HL-60/S4 treated with phorbol 12-myristate 13-acetate at 8.2 ng/mL for 4 days and 3 days (cell line): ENCODE measurements around the gene NFIX.

Experiments
- in situ Hi-C: fragments of 300-500 bp; cut with MboI; formaldehyde crosslinking; loops from 2 replicates; pipeline ENCODE4 v1.15.0; 2022; ENCODE audit warnings: low sequenced_read_pairs

Gene NFIX

GRCh38 chr19:13117772-13118423, 122.6 kb downstream of the NFIX start, which contains the start of gene NACC1:
Gene NACC1, plus strand, starts transcription at chr19:13118264. Its CDS starts 16,944 bp downstream, at chr19:13135208.
- in situ Hi-C loops: no loop called here

- in situ Hi-C loops: no loop called here
These were observed 123.3 kb downstream of the NFIX start for GRCh38 chr19:13118424-13119193.

- in situ Hi-C loops: no loop called here
These were observed 124.4 kb downstream of the NFIX start for GRCh38 chr19:13119627-13120026.

GRCh38 chr19:13120031-13120430, 124.8 kb downstream of the NFIX start:
- in situ Hi-C loops: no loop called here

- in situ Hi-C loops: no loop called here
These were observed 125.5 kb downstream of the NFIX start for GRCh38 chr19:13120817-13121216.

- in situ Hi-C loops: no loop called here
These were observed 126.4 kb downstream of the NFIX start for GRCh38 chr19:13121551-13122274.

- in situ Hi-C loops: no loop called here
These were observed 127.1 kb downstream of the NFIX start for GRCh38 chr19:13122275-13122878.

GRCh38 chr19:13122980-13123957, 128.0 kb downstream of the NFIX start:
- in situ Hi-C loops: no loop called here

- in situ Hi-C loops: no loop called here
These were observed 131.8 kb downstream of the NFIX start for GRCh38 chr19:13127051-13127450.

GRCh38 chr19:13127811-13128575, 132.7 kb downstream of the NFIX start:
- in situ Hi-C loops: no loop called here

GRCh38 chr19:13128583-13128982, 133.3 kb downstream of the NFIX start:
- in situ Hi-C loops: no loop called here

- in situ Hi-C loops: no loop called here
These were observed 134.1 kb downstream of the NFIX start for GRCh38 chr19:13129384-13129783.

- in situ Hi-C loops: no loop called here
These were observed 135.7 kb downstream of the NFIX start for GRCh38 chr19:13130886-13131490.

- in situ Hi-C loops: no loop called here
These were observed 137.4 kb downstream of the NFIX start for GRCh38 chr19:13132471-13133180.

GRCh38 chr19:13133241-13133870, 138.1 kb downstream of the NFIX start:
- in situ Hi-C loops: no loop called here

GRCh38 chr19:13134626-13135025, 139.4 kb downstream of the NFIX start:
- in situ Hi-C loops: no loop called here

GRCh38 chr19:13135068-13136062, 140.1 kb downstream of the NFIX start:
- in situ Hi-C loops: no loop called here
